DOHH2 (cell line): Measurements from ENCODE around the gene SYNJ2.

Experiments used
- H3F3A ChIP-seq: fragments of 200-600 bp; sonication (generic), shearing (Covaris generic); 2 replicates; pipeline ENCODE4 v1.6.0; 2016; ENCODE audit warnings: antibody characterized with exemption, mild to moderate bottlenecking; ENCODE audit not compliant: control insufficient read depth, insufficient read depth
- H3K27ac ChIP-seq: fragments of 200-600 bp; sonication (generic); 2 replicates; pipeline ENCODE4 v1.5.1; 2014; ENCODE audit warnings: low read depth, mild to moderate bottlenecking, low read length, moderate library complexity
- H3K27me3 ChIP-seq: fragments of 200-600 bp; sonication (generic); 2 replicates; pipeline ENCODE4 v1.6.1; 2014; ENCODE audit warnings: mild to moderate bottlenecking, low read length, mixed read lengths; ENCODE audit not compliant: control insufficient read depth
- H3K36me3 ChIP-seq: fragments of 200-600 bp; sonication (generic); 2 replicates; pipeline ENCODE4 v1.6.1; 2014; ENCODE audit warnings: mild to moderate bottlenecking, low read length, moderate library complexity, mixed read lengths; ENCODE audit not compliant: control insufficient read depth
- H3K4me1 ChIP-seq: fragments of 200-600 bp; sonication (generic); 2 replicates; pipeline ENCODE4 v1.6.1; 2014; ENCODE audit warnings: mild to moderate bottlenecking, low read length, mixed read lengths; ENCODE audit not compliant: control insufficient read depth
- H3K4me2 ChIP-seq: fragments of 200-600 bp; sonication (generic); 2 replicates; pipeline ENCODE4 v1.6.0; 2014; ENCODE audit warnings: mild to moderate bottlenecking, low read length, moderate library complexity
- H3K4me3 ChIP-seq: fragments of 200-600 bp; sonication (generic); 2 replicates; pipeline ENCODE4 v1.5.1; 2014; ENCODE audit warnings: mild to moderate bottlenecking, low read length, mixed read lengths
- H3K79me2 ChIP-seq: fragments of 200-600 bp; sonication (generic); 2 replicates; pipeline ENCODE4 v1.6.1; 2014; ENCODE audit warnings: mild to moderate bottlenecking, low read length, mixed read lengths; ENCODE audit not compliant: control insufficient read depth
- H3K9me2 ChIP-seq: fragments of 200-600 bp; sonication (generic); replicated peaks from 2 replicates; pipeline ENCODE4 v1.6.1; 2014; ENCODE audit warnings: mild to moderate bottlenecking, low read length, mixed read lengths; ENCODE audit not compliant: control insufficient read depth
- H3K9me3 ChIP-seq: fragments of 200-600 bp; sonication (generic); 2 replicates; pipeline ENCODE4 v1.6.1; 2014; ENCODE audit warnings: antibody characterized with exemption, low read length, mixed read lengths; ENCODE audit not compliant: control insufficient read depth, insufficient read depth
- H4K20me1 ChIP-seq: fragments of 200-600 bp; sonication (generic); 2 replicates; pipeline ENCODE4 v1.6.0; 2014; ENCODE audit warnings: low read depth, mild to moderate bottlenecking, antibody characterized with exemption, low read length, moderate library complexity; ENCODE audit not compliant: control insufficient read depth, insufficient read depth
- EZH2phosphoT487 ChIP-seq: fragments of 200-600 bp; sonication (generic); IDR thresholded peaks from 2 replicates; pipeline ENCODE4 v1.6.1; 2017; ENCODE audit warnings: borderline replicate concordance, mild to moderate bottlenecking, antibody characterized with exemption, low read length, moderate library complexity, mixed read lengths
- TF ChIP-seq, protein P1 (sequence below): fragments of 200-600 bp; sonication (generic); IDR thresholded peaks from one replicate; pipeline ENCODE4 v1.5.1; 2014; ENCODE audit warnings: antibody characterized with exemption, mild to moderate bottlenecking, low read depth, low read length; ENCODE audit not compliant: poor library complexity, severe bottlenecking

The SYNJ2 gene

DNA sequence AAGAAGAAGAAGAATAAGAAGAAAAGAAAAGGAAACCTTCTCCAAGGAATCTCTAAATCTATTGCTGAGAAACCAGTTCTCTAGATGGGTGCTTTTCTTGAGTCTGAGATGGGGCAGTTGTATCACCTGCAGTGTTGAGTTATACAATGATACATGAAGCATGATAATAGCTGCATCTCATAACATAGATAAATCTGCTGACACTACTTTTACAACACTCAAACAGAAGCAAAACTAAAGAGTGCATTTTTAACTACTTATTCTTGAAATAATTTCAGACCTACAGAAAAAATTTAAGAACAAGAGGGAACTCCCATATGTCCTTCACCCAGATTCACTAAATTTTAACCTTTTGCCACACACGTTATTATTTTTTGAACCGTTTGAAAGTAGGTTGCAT is 70.3 kb downstream of the SYNJ2 start:
- Histone ChIP-seq H3K4me3 (no peak overlapping the region), H3F3A (no peaks in the 10 kb centered on the region), H3K9me3 (no peaks in the 10 kb centered on the region), H3K27me3 (peaks cover 32% of the 10 kb centered on the region), H3K36me3 (no peaks in the 10 kb centered on the region), H3K4me1 (no peaks in the 10 kb centered on the region), H3K9me2 (no peaks in the 10 kb centered on the region), H4K20me1 (no peaks in the 10 kb centered on the region), H3K27ac (no peak overlapping the region), H3K4me2 (no peak overlapping the region), H3K79me2 (no peaks in the 10 kb centered on the region)
- TF ChIP-seq, protein P1, sequence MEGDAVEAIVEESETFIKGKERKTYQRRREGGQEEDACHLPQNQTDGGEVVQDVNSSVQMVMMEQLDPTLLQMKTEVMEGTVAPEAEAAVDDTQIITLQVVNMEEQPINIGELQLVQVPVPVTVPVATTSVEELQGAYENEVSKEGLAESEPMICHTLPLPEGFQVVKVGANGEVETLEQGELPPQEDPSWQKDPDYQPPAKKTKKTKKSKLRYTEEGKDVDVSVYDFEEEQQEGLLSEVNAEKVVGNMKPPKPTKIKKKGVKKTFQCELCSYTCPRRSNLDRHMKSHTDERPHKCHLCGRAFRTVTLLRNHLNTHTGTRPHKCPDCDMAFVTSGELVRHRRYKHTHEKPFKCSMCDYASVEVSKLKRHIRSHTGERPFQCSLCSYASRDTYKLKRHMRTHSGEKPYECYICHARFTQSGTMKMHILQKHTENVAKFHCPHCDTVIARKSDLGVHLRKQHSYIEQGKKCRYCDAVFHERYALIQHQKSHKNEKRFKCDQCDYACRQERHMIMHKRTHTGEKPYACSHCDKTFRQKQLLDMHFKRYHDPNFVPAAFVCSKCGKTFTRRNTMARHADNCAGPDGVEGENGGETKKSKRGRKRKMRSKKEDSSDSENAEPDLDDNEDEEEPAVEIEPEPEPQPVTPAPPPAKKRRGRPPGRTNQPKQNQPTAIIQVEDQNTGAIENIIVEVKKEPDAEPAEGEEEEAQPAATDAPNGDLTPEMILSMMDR, result no peak
- no peak for TF ChIP-seq EZH2phosphoT487

- H3K9me3 ChIP-seq, result no peaks in the 10 kb centered on the region
- H3K27me3 ChIP-seq, result peaks cover 32% of the 10 kb centered on the region
- H4K20me1 ChIP-seq, result no peaks in the 10 kb centered on the region
- H3K4me1 ChIP-seq, result no peaks in the 10 kb centered on the region
- H3K9me2 ChIP-seq, result no peaks in the 10 kb centered on the region
- TF ChIP-seq, protein P1, result no peak
- no peak for TF ChIP-seq EZH2phosphoT487
- H3K36me3 ChIP-seq, result no peaks in the 10 kb centered on the region
- no peak overlapping the region for H3K27ac ChIP-seq
- no peak overlapping the region for H3K4me2 ChIP-seq
- no peak overlapping the region for H3K4me3 ChIP-seq
- H3F3A ChIP-seq, result no peaks in the 10 kb centered on the region
- H3K79me2 ChIP-seq, result no peaks in the 10 kb centered on the region
These were observed 72.0 kb downstream of the SYNJ2 start for GRCh38 chr6:158053377-158054313.

GRCh38 chr6:158056355-158056754 is 74.7 kb downstream of the SYNJ2 start:
- no peaks in the 10 kb centered on the region for H3K9me2 ChIP-seq
- no peaks in the 10 kb centered on the region for H3K36me3 ChIP-seq
- H3K9me3 ChIP-seq, result no peaks in the 10 kb centered on the region
- H3K27me3 ChIP-seq, result peaks cover 31% of the 10 kb centered on the region
- H3K4me3 ChIP-seq, result no peak overlapping the region
- no peak overlapping the region for H3K4me2 ChIP-seq
- H3F3A ChIP-seq, result no peaks in the 10 kb centered on the region
- TF ChIP-seq EZH2phosphoT487, result no peak
- TF ChIP-seq, protein P1, result no peak
- H3K27ac ChIP-seq, result no peak overlapping the region
- H3K79me2 ChIP-seq, result no peaks in the 10 kb centered on the region
- no peaks in the 10 kb centered on the region for H3K4me1 ChIP-seq
- no peaks in the 10 kb centered on the region for H4K20me1 ChIP-seq
